ENCODE data around the gene MAML2. TPM values are rescaled to one million over a fixed set of nuclear protein-coding genes. Genes with fewer than 3 reads are reported as not detected.

The MAML2 gene
- total and polyA plus RNA-seq, 2 experiments from 2014 or later, result 2.0 to 7.1 TPM

GRCh38 chr11:96061730-96062129 lies 281.3 kb downstream of the MAML2 start:
- H3K27me3 Mint-ChIP-seq (ENCODE audit: insufficient read depth, low read depth, poor library complexity), result no peaks in the 10 kb centered on the region
- ATAC-seq (no peak), DNase-seq (ENCODE audit: low spot score) (no peak)
- Histone ChIP-seq H3F3A (replicated peaks; ENCODE audit: low read depth) (no peaks in the 10 kb centered on the region), H3K79me2 (replicated peaks; ENCODE audit: insufficient read depth) (no peaks in the 10 kb centered on the region), H3K27ac (ENCODE audit: low read depth) (no peak overlapping the region), H3K4me1 (ENCODE audit: insufficient read depth) (peaks cover 6% of the 10 kb centered on the region), H3K27me3 (ENCODE audit: insufficient read depth) (no peaks in the 10 kb centered on the region), H3K36me3 (ENCODE audit: insufficient read depth) (no peaks in the 10 kb centered on the region), H4K20me1 (replicated peaks; ENCODE audit: insufficient read depth) (no peaks in the 10 kb centered on the region), H3K4me3 (no peak overlapping the region), H3K9me2 (ENCODE audit: insufficient read depth) (no peaks in the 10 kb centered on the region), H2AFZ (no peak overlapping the region), H3K4me2 (no peak overlapping the region)
- no peak overlapping the region for H3K27ac Mint-ChIP-seq
- H3K36me3 Mint-ChIP-seq (ENCODE audit: low read depth), result no peaks in the 10 kb centered on the region
- TF ChIP-seq EZH2 (IDR thresholded peaks at IDR 0.05; ENCODE audit: low read depth, unreplicated experiment), result no peak
- TF ChIP-seq CTCF (conservative IDR thresholded peaks at IDR 0.05; ENCODE audit: low read depth in 2 of 2), result no peak
- TF ChIP-seq ETS1 (IDR thresholded peaks at IDR 0.05), result no peak
- TF ChIP-seq ZNF331 (CRISPR knock-in tag; IDR thresholded peaks at IDR 0.05; ENCODE audit: low read depth), result no peak
- TF ChIP-seq ZNF114 (CRISPR knock-in tag; IDR thresholded peaks at IDR 0.05), result no peak
- no peak for TF ChIP-seq ZNF462 (CRISPR knock-in tag; IDR thresholded peaks at IDR 0.05)
- no peak for TF ChIP-seq NANOG (IDR thresholded peaks at IDR 0.05; ENCODE audit: borderline replicate concordance)
- no peak for TF ChIP-seq JUNB (IDR thresholded peaks at IDR 0.05; ENCODE audit: unreplicated experiment)
- TF ChIP-seq STAT1 (IDR thresholded peaks at IDR 0.05; ENCODE audit: unreplicated experiment), result no peak
- TF ChIP-seq POLR2AphosphoS5 (IDR thresholded peaks at IDR 0.05; ENCODE audit: low read depth), result no peak
- no peaks in the 10 kb centered on the region for H3K9me3 Mint-ChIP-seq
- no peak overlapping the region for H3K4me3 Mint-ChIP-seq
- peaks cover 4% of the 10 kb centered on the region for H3K4me1 Mint-ChIP-seq

Measured in GM23338 (cell line).